Measurements from ENCODE around the gene TLR7.

The TLR7 gene

DNA sequence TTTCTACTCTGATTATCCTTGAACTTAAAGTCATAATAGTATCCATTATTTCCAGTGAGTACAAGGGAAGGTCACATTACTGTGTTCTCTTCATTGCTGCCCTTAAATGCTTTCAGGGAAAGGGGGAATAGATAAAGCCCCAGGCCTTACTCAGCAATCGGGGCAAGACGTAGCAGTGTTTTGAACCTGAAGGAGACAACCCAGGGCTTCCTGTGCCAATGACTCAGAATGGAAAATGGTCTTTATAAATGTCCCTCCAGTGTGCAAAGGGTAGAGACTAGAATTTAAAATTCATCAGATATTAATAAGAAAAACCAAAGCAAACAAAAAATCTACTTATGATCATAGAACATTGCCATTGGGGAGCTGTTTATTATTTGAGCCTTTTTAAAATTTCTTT, 63.3 kb downstream of the TLR7 start:
- no peak for DNase-seq (ENCODE audit: low read depth in 2 of 2)

DNA sequence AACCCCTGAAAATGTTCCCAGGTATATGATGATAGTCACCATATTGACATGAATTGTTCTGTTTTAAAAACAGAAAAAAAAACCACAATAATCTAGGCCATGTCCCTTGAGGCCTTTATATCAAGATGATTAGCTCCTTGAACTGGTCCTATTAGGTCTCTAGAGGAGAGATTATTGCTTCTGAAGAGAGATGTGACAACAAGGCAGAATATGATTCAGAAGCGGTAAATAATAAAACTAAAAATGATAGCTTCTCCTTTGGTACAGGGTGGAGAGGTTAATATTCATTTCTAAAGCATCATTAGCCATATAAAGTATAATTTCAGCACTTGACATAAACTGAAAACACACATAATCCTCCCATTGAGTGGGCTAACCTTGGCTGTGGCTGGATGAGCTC, 65.4 kb downstream of the TLR7 start:
- no peak for DNase-seq (ENCODE audit: low read depth in 2 of 2)

DNA sequence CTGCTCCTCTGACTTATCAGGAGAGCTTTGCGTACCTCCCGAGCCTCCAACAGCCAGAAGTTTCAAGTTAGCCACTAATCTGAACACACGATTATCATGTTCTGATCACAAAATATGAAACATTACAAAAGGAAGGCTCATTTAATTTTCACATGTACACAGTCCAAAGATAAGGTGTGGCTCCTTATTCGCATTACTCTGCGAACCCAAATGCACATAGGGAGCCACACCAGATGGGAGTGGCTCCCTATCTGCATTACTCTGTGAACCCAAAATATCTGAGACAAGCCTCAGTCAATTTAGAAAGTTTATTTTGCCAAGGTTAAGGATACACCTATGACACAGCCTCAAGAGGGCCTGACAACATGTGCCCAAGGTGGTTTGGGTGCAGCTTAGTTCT, 68.0 kb downstream of the TLR7 start:
- DNase-seq (ENCODE audit: low read depth in 2 of 2), result no peak

DNA sequence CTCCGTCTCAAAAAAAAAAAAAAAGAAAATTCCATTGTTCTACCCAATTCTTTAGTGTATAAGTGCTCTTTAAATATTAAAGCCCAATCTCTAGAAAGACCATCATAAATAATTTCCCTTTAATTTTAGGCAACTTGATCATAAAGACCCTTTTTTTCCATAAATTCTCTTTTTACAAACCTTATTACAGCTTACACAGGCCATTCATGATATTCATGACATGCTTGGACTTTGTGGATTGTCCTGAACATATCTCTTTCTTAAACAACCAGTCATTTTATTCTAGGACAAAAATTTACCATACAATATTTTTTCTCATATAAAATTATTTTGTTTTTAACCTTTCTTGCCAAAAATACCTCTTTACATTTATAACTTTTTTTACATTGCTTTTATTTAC, 70.1 kb downstream of the TLR7 start:
- DNase-seq (ENCODE audit: low read depth in 2 of 2), result no peak
